ENCODE results near the gene TMEM170A.
"Not testable (repeated sequence)": the region's sequence is repeated elsewhere in the genome, so short reads cannot be mapped to it uniquely, and the experiment has no call there.

Gene TMEM170A, protein sequence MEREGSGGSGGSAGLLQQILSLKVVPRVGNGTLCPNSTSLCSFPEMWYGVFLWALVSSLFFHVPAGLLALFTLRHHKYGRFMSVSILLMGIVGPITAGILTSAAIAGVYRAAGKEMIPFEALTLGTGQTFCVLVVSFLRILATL

GRCh38 chr16:75464122-75464918, at the start of gene TMEM170A:
TSS of gene TMEM170A (minus strand) at chr16:75464689. CDS start at chr16:75464600, 89 bp downstream.
- peak; percentile 74 for DNase-seq

- DNase-seq: no peak
These were observed 42.1 kb upstream of the TMEM170A start for GRCh38 chr16:75506574-75506973.

- DNase-seq: no peak
These were observed 41.6 kb upstream of the TMEM170A start for GRCh38 chr16:75506107-75506506.

DNA sequence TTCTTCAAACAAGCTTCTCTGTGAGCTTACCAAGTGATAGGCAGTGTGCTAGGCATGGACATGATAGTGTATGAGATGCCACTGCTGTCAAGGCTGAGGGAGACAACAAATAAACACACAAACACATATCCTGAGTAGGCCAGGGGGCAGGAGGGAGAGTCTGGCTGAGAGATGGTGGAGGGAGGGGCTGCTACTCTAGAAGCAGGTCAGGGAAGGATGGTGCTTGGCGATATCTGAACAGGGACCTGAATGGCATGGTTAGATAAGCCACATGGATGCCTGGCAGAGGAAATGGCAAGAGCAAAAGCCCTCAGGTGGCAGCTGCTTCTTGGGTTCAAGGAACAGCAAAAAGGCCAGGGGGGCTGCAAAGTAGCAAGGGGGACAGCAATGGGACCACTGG, 39.3 kb upstream of the TMEM170A start:
- DNase-seq: no peak

DNA sequence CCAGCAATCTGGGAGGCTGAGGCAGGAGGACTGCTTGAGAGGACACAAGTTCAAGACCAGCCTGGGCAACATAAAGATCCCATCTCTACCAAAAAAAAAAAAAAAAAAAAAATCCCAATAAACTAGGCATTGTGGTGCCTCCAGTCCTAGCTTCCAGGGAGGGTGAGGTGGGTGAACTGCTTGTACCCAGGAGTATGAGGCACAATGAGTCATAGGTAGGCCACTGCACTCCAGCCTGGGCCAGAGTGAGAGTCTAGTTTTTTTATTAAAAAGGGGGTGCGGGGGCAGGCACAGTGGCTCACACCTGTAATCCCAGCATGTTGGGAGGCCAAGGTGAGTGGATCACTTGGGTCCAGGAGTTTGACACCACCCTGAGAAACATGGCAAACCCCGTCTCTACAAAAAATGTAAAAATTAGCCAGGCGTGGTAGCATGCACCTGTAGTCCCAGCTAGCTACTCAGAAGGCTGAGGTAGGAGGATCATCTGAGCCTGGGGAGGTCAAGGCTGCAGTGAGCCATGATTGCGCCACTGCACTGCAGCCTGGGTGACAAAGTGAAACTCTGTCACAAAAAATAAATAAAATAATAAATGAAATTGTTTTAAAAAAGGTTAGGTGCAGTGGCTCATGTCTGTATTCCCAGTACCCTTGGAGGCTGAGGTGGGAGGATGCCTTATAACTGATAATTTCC, 38.6 kb upstream of the TMEM170A start:
- DNase-seq: no peak

- not testable (repeated sequence) for DNase-seq
These were observed 37.3 kb upstream of the TMEM170A start for GRCh38 chr16:75501820-75502219.

DNA sequence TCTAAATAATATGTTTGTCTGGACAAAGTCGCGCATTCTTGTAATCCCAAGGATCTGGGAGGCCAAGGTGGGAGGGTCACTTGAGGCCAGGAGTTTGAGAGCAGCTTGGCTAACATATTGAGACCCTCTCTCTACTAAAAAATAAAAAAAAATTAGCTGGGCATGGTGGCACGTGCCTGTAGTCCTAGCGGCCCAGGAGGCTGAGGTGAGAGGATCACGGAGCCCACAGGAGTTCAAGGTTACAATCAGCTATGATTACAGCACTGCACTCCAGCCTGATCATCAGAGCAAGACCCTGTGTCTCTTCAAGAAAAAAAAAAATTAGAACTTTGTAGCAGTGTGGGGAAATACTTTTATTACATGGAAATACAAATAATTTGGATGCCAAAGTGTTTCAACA, 36.9 kb upstream of the TMEM170A start:
- no peak for DNase-seq

- DNase-seq: peak; percentile 29
These were observed 34.3 kb upstream of the TMEM170A start for GRCh38 chr16:75498605-75499322.

DNA sequence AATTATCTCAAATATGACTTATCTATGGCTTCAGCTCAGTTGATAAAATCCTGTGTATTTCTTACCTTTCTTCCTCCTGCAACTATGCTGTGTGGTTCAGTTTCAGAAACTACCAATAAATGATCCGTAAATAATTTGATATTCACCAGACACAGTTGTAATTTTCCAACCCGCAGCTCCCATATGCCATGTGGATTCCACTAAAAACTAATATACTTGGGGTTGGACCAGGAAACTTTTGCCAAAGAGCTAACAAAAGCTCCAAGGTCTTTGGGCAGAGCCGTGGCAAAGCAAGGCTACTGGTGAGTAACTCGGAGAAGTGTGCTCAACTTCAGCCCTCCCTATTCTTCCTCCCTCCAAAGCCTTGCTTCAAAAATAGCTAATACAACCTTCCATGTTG, 33.1 kb upstream of the TMEM170A start:
- no peak for DNase-seq

DNA sequence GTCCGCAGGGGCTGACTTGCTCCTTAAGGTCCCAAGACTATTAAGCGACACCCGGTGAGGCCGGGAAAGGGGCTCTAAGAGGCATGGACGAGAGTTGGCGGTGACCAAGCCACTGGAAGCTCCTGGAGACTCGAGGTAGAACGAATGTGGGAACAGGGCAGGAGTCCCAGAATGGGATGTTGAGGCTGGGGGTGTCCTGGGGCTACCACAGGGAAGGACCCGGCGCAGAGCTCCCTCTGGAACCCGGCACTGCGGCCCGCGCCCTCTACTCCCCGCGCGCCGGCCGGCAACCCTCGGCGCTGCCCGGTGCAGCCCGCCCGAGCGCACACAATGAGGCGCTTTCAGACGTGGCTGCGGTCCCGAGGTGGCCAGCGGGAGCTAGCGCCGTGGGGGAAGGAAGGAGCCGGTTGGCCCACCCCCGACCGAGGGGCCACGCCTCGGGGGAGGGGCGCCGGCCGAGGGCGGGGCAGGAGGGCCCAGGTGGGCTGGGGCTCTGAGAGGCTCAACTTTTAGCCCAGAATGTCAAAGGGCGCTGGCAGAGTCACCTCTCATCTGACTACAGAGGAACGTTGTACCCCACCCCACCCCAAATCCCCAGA, 30.7 kb upstream of the TMEM170A start, which contains the start of gene CHST6:
Gene CHST6 (minus strand): TSS at position 366 of the 599 bp plus-strand sequence. CDS start 15,613 bp downstream, outside the sequence.
- no peak for DNase-seq

- no peak for DNase-seq
These were observed 30.2 kb upstream of the TMEM170A start for GRCh38 chr16:75494661-75495075.

- DNase-seq: no peak
These were observed 29.7 kb upstream of the TMEM170A start for GRCh38 chr16:75494184-75494583.

DNA sequence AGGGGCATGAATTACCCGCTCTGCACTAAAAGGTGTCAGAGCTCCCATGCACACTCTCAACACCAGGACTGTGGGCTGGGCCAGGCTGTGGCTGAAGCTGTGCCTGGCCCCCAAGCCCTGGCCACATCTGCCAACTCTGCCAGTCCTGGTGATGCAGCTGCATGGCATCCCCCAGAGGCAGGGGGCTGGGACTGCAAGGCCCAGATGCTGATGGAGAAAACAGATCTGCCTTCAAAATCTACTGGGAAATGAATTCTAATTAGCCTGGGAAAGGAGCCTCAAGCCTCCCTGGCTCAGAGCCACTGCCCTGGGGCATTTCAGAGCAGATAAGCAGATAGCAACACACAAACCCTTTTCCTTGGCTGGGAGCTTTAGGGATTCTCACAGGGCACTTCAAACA, 27.4 kb upstream of the TMEM170A start:
- DNase-seq: peak; percentile 87

GRCh38 chr16:75488322-75488721, 23.8 kb upstream of the TMEM170A start:
- no peak for DNase-seq

DNA sequence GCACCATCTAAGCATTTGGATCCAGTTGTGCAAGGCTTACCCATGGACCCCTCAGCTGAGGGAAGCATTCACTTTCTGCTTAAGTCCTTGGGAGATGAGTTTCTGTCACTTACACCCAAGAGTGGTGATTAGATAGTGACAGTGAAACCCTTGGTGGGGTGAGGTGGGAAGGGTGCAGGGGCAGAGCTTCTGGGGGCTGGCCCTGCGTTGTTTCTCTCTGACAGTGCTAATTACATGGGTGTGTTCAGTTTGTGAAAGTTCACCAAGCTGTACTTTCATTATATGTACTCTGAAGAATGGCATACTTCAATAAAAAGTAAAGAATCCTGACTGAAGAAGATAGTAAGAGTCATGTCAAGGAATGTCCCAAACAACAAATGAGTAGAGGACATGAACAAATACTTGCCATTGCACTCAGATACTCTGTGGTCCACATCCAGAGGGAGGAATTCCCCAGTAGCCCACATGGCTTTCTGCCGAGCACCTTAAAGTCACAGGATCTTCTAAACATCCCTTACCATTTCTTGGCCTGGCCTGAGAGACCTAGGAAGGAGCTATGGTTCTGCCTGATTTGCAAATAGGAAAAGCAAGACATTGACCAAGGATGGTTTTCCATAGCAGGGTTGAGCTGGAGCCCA, 22.3 kb upstream of the TMEM170A start:
- no peak for DNase-seq

DNA sequence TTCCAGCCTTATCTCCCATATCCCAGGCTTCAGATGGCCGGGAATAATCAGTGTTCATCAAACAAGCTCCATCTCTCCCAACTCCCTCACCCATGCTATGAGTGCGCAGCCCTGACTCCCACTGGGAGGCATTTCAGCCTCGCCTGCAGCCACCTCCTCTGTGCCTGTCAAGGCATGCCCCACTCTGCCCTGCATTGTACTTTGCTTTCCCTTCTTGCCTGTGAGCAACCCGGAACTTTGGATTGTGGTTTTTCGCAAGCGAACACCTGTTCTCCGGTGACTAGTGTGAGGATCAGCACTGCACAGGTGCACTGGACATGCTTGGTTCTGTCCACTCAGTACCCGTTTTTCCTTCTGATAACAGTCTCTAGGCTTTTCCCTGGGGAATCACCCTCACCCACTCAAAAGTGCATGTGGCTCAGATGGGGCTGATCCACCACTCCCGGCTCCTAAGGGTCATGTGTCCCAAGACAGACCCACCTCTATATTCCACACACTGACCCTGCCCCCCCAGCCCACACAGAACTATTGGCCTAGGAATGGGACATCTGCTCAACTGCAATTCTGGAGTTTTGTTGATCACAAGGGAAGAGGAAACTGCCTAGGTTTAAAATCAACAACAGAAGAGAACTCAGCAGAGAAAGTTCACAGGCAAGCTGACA, 21.7 kb upstream of the TMEM170A start:
- peak; percentile 72 for DNase-seq

DNA sequence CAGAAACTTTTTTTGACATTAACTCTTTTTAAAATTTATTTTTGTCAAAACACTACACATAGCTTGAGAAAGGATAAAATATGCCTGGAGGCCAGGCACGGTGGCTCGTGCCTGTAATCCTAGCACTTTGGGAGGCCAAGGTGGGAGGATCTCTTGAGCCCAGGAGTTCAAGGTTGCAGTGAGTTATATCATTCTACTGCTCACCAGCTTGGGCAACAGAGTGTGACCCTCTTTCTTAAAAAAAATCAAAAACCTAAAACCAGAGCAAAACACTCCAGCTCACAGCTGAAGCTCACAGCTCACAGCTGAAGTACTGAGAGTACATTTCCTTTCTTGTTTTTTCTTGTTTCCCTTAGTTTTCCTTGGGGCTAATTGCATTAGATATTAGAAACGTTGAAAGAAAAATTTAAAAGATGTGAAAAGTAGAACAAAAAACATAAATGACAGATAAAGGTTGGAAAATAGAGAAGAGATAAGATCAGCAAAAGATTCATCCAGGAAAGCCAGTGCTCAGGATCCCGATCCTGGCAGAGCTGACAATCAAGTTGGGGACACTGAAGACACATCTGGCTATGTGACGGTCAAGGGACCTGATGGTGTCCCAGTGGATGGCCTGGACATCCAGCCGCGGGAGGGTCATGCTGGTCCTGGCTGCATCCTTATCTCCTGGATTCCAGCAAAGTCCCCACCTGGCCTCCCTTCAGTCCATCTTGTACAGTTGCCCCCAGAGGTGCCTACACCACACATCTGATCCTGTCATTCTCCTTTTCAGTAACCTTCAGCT, 20.9 kb upstream of the TMEM170A start:
- DNase-seq: peak; percentile 16

- peak; percentile 29 for DNase-seq
These were observed 18.7 kb upstream of the TMEM170A start for GRCh38 chr16:75483222-75483621.

- DNase-seq: peak; percentile 47
These were observed 18.1 kb upstream of the TMEM170A start for GRCh38 chr16:75482434-75483205.

GRCh38 chr16:75481475-75481874, 17.0 kb upstream of the TMEM170A start:
- DNase-seq: no peak

All from DMS79 treated with DMSO at 0.1 percent for 48 hours (cell line).